HG02973 (cell line): ENCODE measurements around the gene ANAPC16.
"Not testable (repeated sequence)": the region's sequence is repeated elsewhere in the genome, so short reads cannot be mapped to it uniquely, and the experiment has no call there.

Source experiments
- ATAC-seq: cut with Tn5 transposase; IDR thresholded peaks from one replicate; pipeline ENCODE4 v1.9.1; 2021; ENCODE audit warnings: moderate library complexity; ENCODE audit not compliant: unreplicated experiment

Gene ANAPC16

GRCh38 chr10:72277340-72277995 is 61.7 kb downstream of the ANAPC16 start:
- no peak for ATAC-seq

GRCh38 chr10:72277996-72278667 is 62.3 kb downstream of the ANAPC16 start:
- no peak for ATAC-seq

GRCh38 chr10:72278668-72279393 is 63.0 kb downstream of the ANAPC16 start:
- no peak for ATAC-seq

DNA sequence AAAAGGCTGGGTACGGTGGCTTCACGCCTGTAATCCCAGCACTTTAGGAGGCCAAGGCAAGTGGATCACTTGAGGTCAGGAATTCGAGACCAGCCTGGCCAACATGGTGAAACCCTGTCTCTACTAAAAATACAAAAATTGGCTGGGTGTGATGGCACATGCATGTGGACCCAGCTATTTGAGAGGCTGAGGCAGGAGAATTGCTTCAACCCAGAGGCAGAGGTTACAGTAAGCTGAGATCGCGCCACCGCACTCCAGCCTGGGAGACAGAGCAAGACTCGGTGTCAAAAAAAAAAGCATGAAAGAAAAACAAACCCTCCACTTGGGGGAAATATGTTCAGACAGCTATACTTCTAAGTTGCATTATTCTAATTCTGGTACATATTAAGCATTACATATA is 63.8 kb downstream of the ANAPC16 start:
- not testable (repeated sequence) for ATAC-seq

DNA sequence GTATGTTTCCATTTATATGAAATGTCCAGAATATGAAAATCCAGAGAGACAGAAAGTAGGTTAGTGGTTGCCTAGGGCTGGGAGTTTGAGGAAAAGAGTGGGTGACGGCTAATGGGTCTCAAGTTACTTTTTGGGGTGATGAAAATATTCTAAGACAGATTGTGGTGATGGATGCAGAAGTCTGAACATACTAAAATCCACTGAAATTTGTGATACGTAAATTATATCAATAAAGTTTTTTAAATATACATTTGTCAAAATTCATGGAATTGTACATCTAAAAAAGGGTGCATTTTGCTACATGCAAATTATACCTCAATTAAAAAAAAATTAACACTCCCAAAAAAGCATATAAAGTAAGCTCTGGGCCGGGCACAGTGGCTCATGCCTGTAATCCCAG is 67.3 kb downstream of the ANAPC16 start:
- ATAC-seq, result no peak
